HFFc6 (cell line): Measurements from ENCODE around the gene FKBP4. TPM values are rescaled to one million over a fixed set of nuclear protein-coding genes. Genes with fewer than 3 reads are reported as not detected.
A peak's percentile ranks its signal among the peaks of the same experiment; 100 is the strongest.

Experiments used
- DNase-seq: peaks from one replicate; pipeline ENCODE4 v3.0.0-alpha.2; 2018
- H3K27ac Mint-ChIP-seq: 2 replicates; pipeline ENCODE4 v1.8.0; 2020; ENCODE audit warnings: mild to moderate bottlenecking, mixed read lengths
- H3K27me3 Mint-ChIP-seq: 2 replicates; pipeline ENCODE4 v1.8.0; 2021; ENCODE audit warnings: mild to moderate bottlenecking, moderate library complexity, mixed read lengths; ENCODE audit not compliant: insufficient read depth
- H3K36me3 Mint-ChIP-seq: 2 replicates; pipeline ENCODE4 v1.8.0; 2021; ENCODE audit warnings: low read depth, mixed read lengths
- H3K4me1 Mint-ChIP-seq: 2 replicates; pipeline ENCODE4 v1.8.0; 2020; ENCODE audit warnings: low read depth, mixed read lengths
- H3K4me3 Mint-ChIP-seq: 2 replicates; pipeline ENCODE4 v1.8.0; 2020; ENCODE audit warnings: mild to moderate bottlenecking, moderate library complexity, mixed read lengths
- H3K9me3 Mint-ChIP-seq: 2 replicates; pipeline ENCODE4 v1.8.0; 2020; ENCODE audit warnings: mild to moderate bottlenecking, mixed read lengths
- CTCF ChIP-seq: fragments of 200-600 bp; sonication (generic); IDR thresholded peaks from 2 replicates; pipeline ENCODE4 v1.5.0; 2021; ENCODE audit warnings: antibody characterized with exemption, mild to moderate bottlenecking
- total RNA-seq, 6 experiments: library from RNA; stranded (reverse); fragmentation: NEBNext Ultra II Directional; extraction: Animal tissue kit (Norgen Biotek cat#: 25700); gene quantifications; 2 replicates in 1 of 6; 3 replicates in 5 of 6; pipeline ENCODE4 v1.2.3, GENCODE V29; 2021

FKBP4 gene
- total RNA-seq, 6 experiments from 2014 or later, result 62.3 to 105 (median 69.1) TPM

GRCh38 chr12:2800046-2800570 is 5.3 kb downstream of the FKBP4 start:
- no peak for DNase-seq
- no peak overlapping the region; the same call in 1 of the 2 replicates for H3K27ac Mint-ChIP-seq
- no peaks in the 10 kb centered on the region for H3K9me3 Mint-ChIP-seq
- peaks cover 28% of the 10 kb centered on the region for H3K4me1 Mint-ChIP-seq
- no peak for TF ChIP-seq CTCF
- H3K4me3 Mint-ChIP-seq, result no peak overlapping the region
- H3K36me3 Mint-ChIP-seq, result peaks cover 30% of the 10 kb centered on the region
- peaks cover 1% of the 10 kb centered on the region for H3K27me3 Mint-ChIP-seq

GRCh38 chr12:2801044-2801783 is 6.4 kb downstream of the FKBP4 start:
- no peak for DNase-seq
- peaks cover 30% of the 10 kb centered on the region for H3K36me3 Mint-ChIP-seq
- no peaks in the 10 kb centered on the region for H3K9me3 Mint-ChIP-seq
- no peak overlapping the region for H3K4me3 Mint-ChIP-seq
- no peaks in the 10 kb centered on the region; the same call in 1 of the 2 replicates for H3K27me3 Mint-ChIP-seq
- no peak overlapping the region for H3K27ac Mint-ChIP-seq
- no peak for TF ChIP-seq CTCF
- peaks cover 26% of the 10 kb centered on the region for H3K4me1 Mint-ChIP-seq

- no peaks in the 10 kb centered on the region for H3K9me3 Mint-ChIP-seq
- peaks cover 28% of the 10 kb centered on the region for H3K36me3 Mint-ChIP-seq
- peaks cover 12% of the 10 kb centered on the region for H3K4me1 Mint-ChIP-seq
- H3K4me3 Mint-ChIP-seq, result no peak overlapping the region
- H3K27ac Mint-ChIP-seq, result peak overlapping the region; percentile 68
- TF ChIP-seq CTCF, result no peak
- no peaks in the 10 kb centered on the region for H3K27me3 Mint-ChIP-seq
- no peak for DNase-seq
Observed at GRCh38 chr12:2803635-2804392, 9.0 kb downstream of the FKBP4 start.

- Mint-ChIP-seq H3K36me3 (peaks cover 20% of the 10 kb centered on the region), H3K4me1 (peaks cover 12% of the 10 kb centered on the region), H3K4me3 (no peak overlapping the region), H3K9me3 (no peaks in the 10 kb centered on the region), H3K27me3 (no peaks in the 10 kb centered on the region; the same call in 1 of the 2 replicates), H3K27ac (peak overlapping the region; percentile 68)
- TF ChIP-seq CTCF, result no peak
- DNase-seq, result peak; percentile 34
Observed at GRCh38 chr12:2804393-2805142, 9.8 kb downstream of the FKBP4 start.

GRCh38 chr12:2805143-2805520 is 10.4 kb downstream of the FKBP4 start:
- no peak for TF ChIP-seq CTCF
- no peaks in the 10 kb centered on the region; the same call in 1 of the 2 replicates for H3K27me3 Mint-ChIP-seq
- peaks cover 14% of the 10 kb centered on the region for H3K36me3 Mint-ChIP-seq
- H3K9me3 Mint-ChIP-seq, result no peaks in the 10 kb centered on the region
- DNase-seq, result no peak
- peak overlapping the region; percentile 68; the same call in 1 of the 2 replicates for H3K27ac Mint-ChIP-seq
- no peak overlapping the region for H3K4me3 Mint-ChIP-seq
- peaks cover 12% of the 10 kb centered on the region for H3K4me1 Mint-ChIP-seq
